Upper lobe of left lung (tissue), 6 donors: ENCODE data around the gene SPTBN1. TPM values are rescaled to one million over a fixed set of nuclear protein-coding genes. Genes with fewer than 3 reads are reported as not detected.
A peak's percentile ranks its signal among the peaks of the same experiment; 100 is the strongest.

Experiments used
- ATAC-seq, 2 donors: fragments of 200-7000 bp; cut with Tn5 transposase; one replicate each; pipeline ENCODE4 v1.9.1; 2022; ENCODE audit warnings: mild to moderate bottlenecking in 2 of 2, moderate library complexity in 2 of 2; ENCODE audit not compliant: low FRiP score in 2 of 2
- DNase-seq, 2 donors: peaks; one replicate each; pipeline ENCODE4 v3.0.0-alpha.2; 2019 to 2020
- H3K27ac ChIP-seq, 4 donors: fragments of 200-600 bp; sonication (generic); one replicate each; pipeline ENCODE4 v1.5.1; 2016 to 2019
- H3K27me3 ChIP-seq, 4 donors: fragments of 200-600 bp; sonication (generic); one replicate each; pipeline ENCODE4 v1.5.1; 2017 to 2019
- H3K36me3 ChIP-seq, 4 donors: fragments of 200-600 bp; sonication (generic); one replicate each; pipeline ENCODE4 v1.5.1; 2016 to 2019
- H3K4me1 ChIP-seq, 4 donors: fragments of 200-600 bp; sonication (generic); one replicate each; pipeline ENCODE4 v1.5.1; 2018 to 2019
- H3K4me3 ChIP-seq, 4 donors: fragments of 200-600 bp; sonication (generic); one replicate each; pipeline ENCODE4 v1.5.1; 2017 to 2019; ENCODE audit warnings: mild to moderate bottlenecking in 2 of 4, moderate library complexity in 1 of 4
- H3K9me3 ChIP-seq, 4 donors: fragments of 200-600 bp; sonication (generic); one replicate each; pipeline ENCODE4 v1.5.1; 2018 to 2019
- EP300 ChIP-seq, 4 donors: sonication (generic); formaldehyde crosslinking; IDR thresholded peaks; one replicate each; pipeline ENCODE4 v1.5.1; 2017; ENCODE audit warnings: antibody characterized with exemption in 4 of 4, control low read depth in 2 of 4
- POLR2A ChIP-seq, 4 donors: fragments of 450-650 bp; IDR thresholded peaks; one replicate each; pipeline ENCODE4 v1.5.1; 2016 to 2017; ENCODE audit warnings: antibody characterized with exemption in 4 of 4, mild to moderate bottlenecking in 2 of 4
- POLR2AphosphoS5 ChIP-seq, 2 donors: sonication (generic); formaldehyde crosslinking; IDR thresholded peaks; one replicate each; pipeline ENCODE4 v1.5.1; 2017; ENCODE audit warnings: antibody characterized with exemption in 2 of 2
- WGBS, 2 donors: methylation state at CpG; one replicate each; pipeline ENCODE4 v1.1.5; 2017 to 2018; 5-methylcytosine and 5-hydroxymethylcytosine counted together
- total RNA-seq, 6 donors: library from RNA; depleted of rRNA in 4 of 6; stranded (reverse); fragments of >200 nt in 4 of 6; gene quantifications; one replicate each; pipeline versions ENCODE4 v1.1.0 to v1.2.1, GENCODE V29; 2016 to 2021
- TF ChIP-seq, protein P1 (sequence below), 6 experiments: fragments of 450-650 bp in 4 of 6; fragments of 200-600 bp in 2 of 6; sonication (generic) in 2 of 6; IDR thresholded peaks; one replicate each; pipeline ENCODE4 v1.5.1; 2016 to 2019; ENCODE audit warnings: antibody characterized with exemption in 6 of 6
- donor health status: DM: no; HTN: no; CAD: no; lungs with moderate emphysema.
- donor health status: DM: no; HTN: yes; CAD: no; lungs with severe emphysema.

The SPTBN1 gene
- total RNA-seq, 6 donors from 2014 or later = 449 to 911 (median 654) TPM

DNA sequence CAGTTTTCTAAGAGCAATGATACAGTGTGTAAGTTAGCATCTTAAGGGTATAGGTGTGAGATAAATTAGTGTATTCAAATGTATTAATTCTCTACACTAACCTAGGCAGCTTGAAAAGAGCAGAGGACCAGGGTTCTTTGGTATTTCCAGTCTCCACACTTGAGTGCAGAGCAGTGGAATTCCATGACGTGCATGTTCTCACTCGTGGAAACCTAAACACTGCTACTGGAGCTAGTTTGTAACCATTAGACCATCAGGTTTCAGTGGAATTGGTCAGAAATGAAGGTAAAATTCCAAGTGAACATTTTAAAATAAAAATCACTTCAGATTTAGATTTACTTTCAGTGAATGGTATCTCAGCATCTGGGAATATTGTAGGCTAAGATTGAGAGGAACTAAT lies 9.0 kb downstream of the SPTBN1 start:
- Histone ChIP-seq H3K36me3 (peaks cover 0 to 4% (median 0%) of the 10 kb centered on the region in 4 donors), H3K4me1 (peaks cover 35 to 47% (median 42%) of the 10 kb centered on the region in 4 donors), H3K9me3 (no peaks in the 10 kb centered on the region), H3K4me3 (no peak overlapping the region), H3K27me3 (no peaks in the 10 kb centered on the region), H3K27ac (peak overlapping the region in 3 of 4 donors; percentile 13 to 71 (median 30))
- 42 to 46% methylated on average over 2 of the region's 2 CpGs for WGBS, 2 donors
- TF ChIP-seq EP300 (IDR thresholded peaks at IDR 0.05) (no peak), POLR2A (IDR thresholded peaks at IDR 0.05) (no peak), POLR2AphosphoS5 (IDR thresholded peaks at IDR 0.05) (no peak)
- TF ChIP-seq, protein P1, sequence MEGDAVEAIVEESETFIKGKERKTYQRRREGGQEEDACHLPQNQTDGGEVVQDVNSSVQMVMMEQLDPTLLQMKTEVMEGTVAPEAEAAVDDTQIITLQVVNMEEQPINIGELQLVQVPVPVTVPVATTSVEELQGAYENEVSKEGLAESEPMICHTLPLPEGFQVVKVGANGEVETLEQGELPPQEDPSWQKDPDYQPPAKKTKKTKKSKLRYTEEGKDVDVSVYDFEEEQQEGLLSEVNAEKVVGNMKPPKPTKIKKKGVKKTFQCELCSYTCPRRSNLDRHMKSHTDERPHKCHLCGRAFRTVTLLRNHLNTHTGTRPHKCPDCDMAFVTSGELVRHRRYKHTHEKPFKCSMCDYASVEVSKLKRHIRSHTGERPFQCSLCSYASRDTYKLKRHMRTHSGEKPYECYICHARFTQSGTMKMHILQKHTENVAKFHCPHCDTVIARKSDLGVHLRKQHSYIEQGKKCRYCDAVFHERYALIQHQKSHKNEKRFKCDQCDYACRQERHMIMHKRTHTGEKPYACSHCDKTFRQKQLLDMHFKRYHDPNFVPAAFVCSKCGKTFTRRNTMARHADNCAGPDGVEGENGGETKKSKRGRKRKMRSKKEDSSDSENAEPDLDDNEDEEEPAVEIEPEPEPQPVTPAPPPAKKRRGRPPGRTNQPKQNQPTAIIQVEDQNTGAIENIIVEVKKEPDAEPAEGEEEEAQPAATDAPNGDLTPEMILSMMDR (IDR thresholded peaks at IDR 0.05) = no peak
- ATAC-seq = no peak
- DNase-seq = no peak

DNA sequence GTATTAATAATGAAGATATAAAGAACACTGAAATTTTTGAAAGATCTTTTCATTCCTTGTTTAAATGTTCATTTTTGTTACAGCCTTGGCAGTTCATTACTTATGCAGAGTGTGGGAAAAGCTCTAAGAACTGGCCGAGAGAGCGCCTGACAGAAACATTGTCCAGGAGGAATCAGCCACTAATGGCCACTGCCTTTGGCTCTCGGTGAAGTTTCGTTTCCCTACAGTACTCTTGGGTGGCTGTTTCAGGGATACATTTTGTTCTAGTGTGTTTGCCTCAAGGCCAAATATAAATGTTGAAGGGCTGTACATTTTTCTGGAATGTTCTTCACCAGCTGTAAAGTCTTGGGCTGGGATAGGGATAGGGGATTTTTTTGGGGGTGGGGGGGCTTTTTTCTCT lies 10.7 kb downstream of the SPTBN1 start:
- no peak for ATAC-seq

DNA sequence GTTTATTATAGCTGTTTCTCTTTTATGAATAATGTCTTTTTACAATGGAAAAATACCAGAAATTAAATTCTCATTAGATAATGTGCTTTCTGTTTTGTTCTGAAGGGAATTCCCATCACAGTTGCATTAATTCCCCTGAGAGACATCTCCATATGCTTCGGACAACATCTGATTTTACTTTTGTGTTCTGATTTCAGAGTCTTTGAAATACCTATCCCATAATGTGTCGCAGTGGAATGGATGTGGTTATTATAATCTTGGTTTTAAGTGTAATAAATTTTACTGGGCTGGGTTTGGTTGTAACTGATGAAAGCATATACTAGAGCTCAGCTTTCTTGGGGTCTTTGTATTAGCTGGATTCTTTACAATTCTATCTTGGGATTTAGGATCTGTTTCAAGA lies 12.5 kb downstream of the SPTBN1 start:
- ATAC-seq = no peak
- TF ChIP-seq POLR2A (IDR thresholded peaks at IDR 0.05) (no peak), POLR2AphosphoS5 (IDR thresholded peaks at IDR 0.05) (no peak), EP300 (IDR thresholded peaks at IDR 0.05) (no peak)
- TF ChIP-seq, protein P1 (IDR thresholded peaks at IDR 0.05) = no peak
- peaks cover 38 to 63% (median 43%) of the 10 kb centered on the region in 4 donors for H3K4me1 ChIP-seq

More for the DNA sequence above, 10.7 kb downstream of the SPTBN1 start:
- H3K4me1 ChIP-seq = peaks cover 44 to 53% (median 47%) of the 10 kb centered on the region in 4 donors
- no peaks in the 10 kb centered on the region for H3K27me3 ChIP-seq
- H3K27ac ChIP-seq = peak overlapping the region; percentile 22 to 80 (median 46)
- no peak for DNase-seq
- 27 to 44% methylated on average over 4 of the region's 4 CpGs for whole genome bisulfite sequencing, 2 donors
- no peaks in the 10 kb centered on the region for H3K9me3 ChIP-seq
- peaks cover 0 to 4% (median 0%) of the 10 kb centered on the region in 4 donors for H3K36me3 ChIP-seq
- TF ChIP-seq POLR2AphosphoS5 (IDR thresholded peaks at IDR 0.05) (no peak), EP300 (IDR thresholded peaks at IDR 0.05) (peak in 1 of 4 donors; percentile 3)
- no peak overlapping the region for H3K4me3 ChIP-seq

DNA sequence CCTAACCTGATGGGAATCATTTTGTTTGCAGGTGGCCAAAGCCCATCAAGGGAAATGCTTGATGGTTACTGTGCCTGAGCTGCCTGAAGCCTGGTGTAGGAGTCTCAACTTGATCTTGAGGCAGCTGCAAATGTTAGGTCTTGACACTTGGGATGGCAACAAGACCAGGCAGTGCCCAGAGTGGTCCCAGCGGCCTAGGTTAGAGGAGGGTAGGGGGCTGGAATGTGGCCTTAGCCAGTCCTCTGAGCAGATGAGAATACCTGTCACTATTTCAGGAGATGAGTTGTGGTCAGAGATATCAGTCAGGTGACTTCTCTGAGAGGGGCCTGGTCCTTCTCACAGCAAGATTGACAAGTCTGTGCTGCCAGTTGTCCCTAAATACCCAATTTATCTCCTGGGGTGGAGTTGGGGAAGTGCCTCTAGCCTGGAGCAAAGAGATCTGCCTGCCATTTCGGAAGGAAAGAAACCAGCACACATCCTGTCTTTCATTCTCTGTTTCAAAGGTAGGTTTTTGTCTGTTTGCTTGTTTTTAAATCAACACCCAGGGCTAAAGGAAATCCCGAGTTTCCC lies 13.4 kb downstream of the SPTBN1 start:
- no peak for ATAC-seq

More for the DNA sequence above, 12.5 kb downstream of the SPTBN1 start:
- H3K9me3 ChIP-seq = no peaks in the 10 kb centered on the region
- peaks cover 0 to 4% (median 0%) of the 10 kb centered on the region in 4 donors for H3K36me3 ChIP-seq
- WGBS, 2 donors = 74 to 75% methylated on average over 2 of the region's 2 CpGs
- H3K4me3 ChIP-seq = no peak overlapping the region
- no peaks in the 10 kb centered on the region for H3K27me3 ChIP-seq
- H3K27ac ChIP-seq = peak overlapping the region in 3 of 4 donors; percentile 60 to 82 (median 80)
- no peak for DNase-seq

DNA sequence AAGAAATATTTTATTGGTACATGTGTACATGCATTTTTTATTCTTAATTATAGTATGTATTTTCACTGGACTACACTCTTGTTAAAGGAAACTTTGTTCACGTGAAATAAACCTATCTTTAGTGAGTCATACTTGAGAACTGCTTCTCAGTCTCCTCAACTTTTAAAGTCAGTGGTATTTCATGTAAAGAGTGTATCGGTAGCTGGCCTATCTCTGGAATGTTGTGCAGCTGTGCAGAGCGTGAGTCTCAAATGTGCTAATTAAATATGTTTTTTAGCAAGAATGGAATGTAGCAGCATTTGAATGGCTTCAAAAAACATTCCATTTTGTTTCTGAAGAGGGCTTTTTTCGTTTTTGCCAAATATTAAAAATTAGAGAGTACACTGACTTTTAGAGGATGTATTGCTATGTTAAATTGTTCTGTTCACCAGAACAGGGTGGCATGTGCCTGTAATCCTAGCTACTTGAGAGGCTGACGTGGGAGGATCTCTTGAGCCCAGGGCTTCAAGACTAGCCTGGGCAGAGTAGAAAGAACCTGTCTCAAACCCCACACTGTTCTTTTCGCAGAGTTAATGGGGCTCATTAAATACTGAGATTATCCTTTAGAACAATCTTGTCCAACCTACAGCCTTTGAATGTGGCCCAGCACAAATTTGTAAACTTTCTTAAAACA lies 14.3 kb downstream of the SPTBN1 start:
- 47 to 49% methylated on average over 6 of the region's 6 CpGs for WGBS, 2 donors
- TF ChIP-seq POLR2A (IDR thresholded peaks at IDR 0.05) = no peak
- TF ChIP-seq POLR2AphosphoS5 (IDR thresholded peaks at IDR 0.05) = no peak
- TF ChIP-seq, protein P1 (IDR thresholded peaks at IDR 0.05) = no peak
- no peak for TF ChIP-seq EP300 (IDR thresholded peaks at IDR 0.05)
- Histone ChIP-seq H3K36me3 (peaks cover 0 to 4% (median 0%) of the 10 kb centered on the region in 4 donors), H3K9me3 (no peaks in the 10 kb centered on the region), H3K4me1 (peaks cover 45 to 65% (median 49%) of the 10 kb centered on the region in 4 donors), H3K27ac (peak overlapping the region; percentile 41 to 82 (median 70)), H3K27me3 (no peaks in the 10 kb centered on the region), H3K4me3 (no peak overlapping the region)
- peak; percentile 58 to 78 for ATAC-seq
- DNase-seq = peak in 1 of 2 donors; percentile 65

More for the DNA sequence above, 13.4 kb downstream of the SPTBN1 start:
- no peaks in the 10 kb centered on the region for H3K27me3 ChIP-seq
- peaks cover 0 to 4% (median 0%) of the 10 kb centered on the region in 4 donors for H3K36me3 ChIP-seq
- 26 to 61% methylated on average over 2 to 3 of the region's 3 CpGs for WGBS, 2 donors
- H3K4me3 ChIP-seq = no peak overlapping the region
- H3K9me3 ChIP-seq = no peaks in the 10 kb centered on the region
- no peak for TF ChIP-seq POLR2AphosphoS5 (IDR thresholded peaks at IDR 0.05)
- TF ChIP-seq, protein P1 (IDR thresholded peaks at IDR 0.05) = no peak
- no peak for TF ChIP-seq POLR2A (IDR thresholded peaks at IDR 0.05)
- no peak for TF ChIP-seq EP300 (IDR thresholded peaks at IDR 0.05)
- no peak for DNase-seq
- peaks cover 39 to 66% (median 42%) of the 10 kb centered on the region in 4 donors for H3K4me1 ChIP-seq
- peak overlapping the region; percentile 57 to 82 (median 70) for H3K27ac ChIP-seq
